GM12878 (cell line): ENCODE measurements around the gene DHRS9.

Experiments
- BCL3 ChIP-seq: IDR thresholded peaks from 2 replicates; pipeline ENCODE4 v1.6.1; 2011; ENCODE audit warnings: borderline replicate concordance, low read depth, mild to moderate bottlenecking, moderate library complexity, low read length; ENCODE audit not compliant: insufficient read depth, poor library complexity, severe bottlenecking
- BHLHE40 ChIP-seq, 2 experiments: fragments of 450-650 bp in 1 of 2; IDR thresholded peaks; 2 replicates each; pipeline ENCODE4 v1.6.1; 2011 to 2017; ENCODE audit warnings: low read depth in 2 of 2, borderline replicate concordance in 1 of 2, improper control_type of control experiment in 1 of 2, low read length in 1 of 2, mild to moderate bottlenecking in 1 of 2
- CHD4 ChIP-seq: fragments of 200-600 bp; sonication (generic); IDR thresholded peaks from 2 replicates; pipeline ENCODE4 v1.6.1; 2016; ENCODE audit warnings: mild to moderate bottlenecking
- CTCF ChIP-seq, 3 experiments: IDR thresholded peaks in 2 of 3; conservative IDR thresholded peaks in 1 of 3; 2 replicates each; pipeline ENCODE4 v1.5.1; 2011; ENCODE audit warnings: low read depth in 3 of 3, low read length in 3 of 3, mild to moderate bottlenecking in 3 of 3, control low read depth in 2 of 3, moderate library complexity in 2 of 3, inconsistent platforms in 1 of 3, mixed read lengths in 1 of 3; ENCODE audit not compliant: control insufficient read depth in 2 of 3, insufficient read depth in 1 of 3; ENCODE audit errors: extremely low read depth in 1 of 3
- MXI1 ChIP-seq: fragments of 150-350 bp; IDR thresholded peaks from 2 replicates; pipeline ENCODE4 v1.6.1; 2011; ENCODE audit warnings: low read depth, mild to moderate bottlenecking, inconsistent platforms, low read length, improper control_type of control experiment
- NR2C1 ChIP-seq: fragments of 450-650 bp; IDR thresholded peaks from 2 replicates; pipeline ENCODE4 v1.6.1; 2017; ENCODE audit warnings: antibody characterized with exemption, mild to moderate bottlenecking, moderate library complexity
- POU2F2 ChIP-seq: IDR thresholded peaks from 3 replicates; pipeline ENCODE4 v1.6.1; 2011; ENCODE audit warnings: low read depth, mild to moderate bottlenecking, low read length, borderline replicate concordance
- SIN3A ChIP-seq: IDR thresholded peaks from 2 replicates; pipeline ENCODE4 v1.6.1; 2012; ENCODE audit warnings: low read depth, low read length, improper control_type of control experiment
- TF ChIP-seq, protein P1 (sequence below): IDR thresholded peaks from 2 replicates; pipeline ENCODE4 v1.6.1; 2011; ENCODE audit warnings: low read depth, low read length, improper control_type of control experiment, borderline replicate concordance
- TF ChIP-seq, protein P2 (sequence below): IDR thresholded peaks from 2 replicates; pipeline ENCODE4 v1.6.1; 2011; ENCODE audit warnings: low read depth, mild to moderate bottlenecking, low read length, moderate library complexity, borderline replicate concordance; ENCODE audit errors: extremely low read depth

- TF ChIP-seq BHLHE40 (IDR thresholded peaks at IDR 0.05; ENCODE audit: borderline replicate concordance in 1 of 2, low read depth in 2 of 2, low read length in 1 of 2) (no peak), NR2C1 (no peak), BCL3 (no peak), SIN3A (no peak), POU2F2 (no peak), CHD4 (no peak), CTCF (IDR thresholded peaks at IDR 0.05 in 2 of 3, conservative IDR thresholded peaks at IDR 0.05 in 1 of 3; ENCODE audit: control insufficient read depth in 2 of 3, extremely low read depth in 1 of 3, insufficient read depth in 1 of 3, low read depth in 3 of 3, low read length in 3 of 3) (no peak), MXI1 (no peak)
- TF ChIP-seq, protein P1, sequence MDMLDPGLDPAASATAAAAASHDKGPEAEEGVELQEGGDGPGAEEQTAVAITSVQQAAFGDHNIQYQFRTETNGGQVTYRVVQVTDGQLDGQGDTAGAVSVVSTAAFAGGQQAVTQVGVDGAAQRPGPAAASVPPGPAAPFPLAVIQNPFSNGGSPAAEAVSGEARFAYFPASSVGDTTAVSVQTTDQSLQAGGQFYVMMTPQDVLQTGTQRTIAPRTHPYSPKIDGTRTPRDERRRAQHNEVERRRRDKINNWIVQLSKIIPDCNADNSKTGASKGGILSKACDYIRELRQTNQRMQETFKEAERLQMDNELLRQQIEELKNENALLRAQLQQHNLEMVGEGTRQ, result no peak
- TF ChIP-seq, protein P2, sequence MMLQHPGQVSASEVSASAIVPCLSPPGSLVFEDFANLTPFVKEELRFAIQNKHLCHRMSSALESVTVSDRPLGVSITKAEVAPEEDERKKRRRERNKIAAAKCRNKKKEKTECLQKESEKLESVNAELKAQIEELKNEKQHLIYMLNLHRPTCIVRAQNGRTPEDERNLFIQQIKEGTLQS, result no peak
Measured at GRCh38 chr2:169091256-169091655, 21.9 kb downstream of the DHRS9 start.
